IPS DF 4.7 (cell line): ENCODE measurements around the gene COMMD9.
"Not testable (repeated sequence)": the region's sequence is repeated elsewhere in the genome, so short reads cannot be mapped to it uniquely, and the experiment has no call there.

Experiments
- DNase-seq: peaks from one replicate; pipeline ENCODE4 v3.0.0-alpha.2; 2013; ENCODE audit warnings: low spot score; ENCODE audit errors: extremely low read depth

COMMD9 gene

GRCh38 chr11:36289226-36289852, at the start of gene COMMD9:
COMMD9 (minus strand) TSS chr11:36289424; CDS start chr11:36289412, 12 bp downstream.
- DNase-seq: peak; percentile 92

GRCh38 chr11:36333897-36334296, 44.7 kb upstream of the COMMD9 start:
- peak; percentile 72 for DNase-seq

GRCh38 chr11:36333468-36333867, 44.2 kb upstream of the COMMD9 start:
- no peak for DNase-seq

- no peak for DNase-seq
Observed at GRCh38 chr11:36330411-36330810, 41.2 kb upstream of the COMMD9 start.

GRCh38 chr11:36328966-36329673, 39.9 kb upstream of the COMMD9 start:
- DNase-seq: no peak

- DNase-seq: peak; percentile 33
Observed at GRCh38 chr11:36326524-36327419, 37.5 kb upstream of the COMMD9 start.

- not testable (repeated sequence) for DNase-seq
Observed at GRCh38 chr11:36325403-36325802, 36.2 kb upstream of the COMMD9 start.

GRCh38 chr11:36324956-36325355, 35.7 kb upstream of the COMMD9 start:
- not testable (repeated sequence) for DNase-seq

GRCh38 chr11:36317992-36318391, 28.8 kb upstream of the COMMD9 start:
- no peak for DNase-seq

GRCh38 chr11:36316049-36316448, 26.8 kb upstream of the COMMD9 start:
- no peak for DNase-seq

- no peak for DNase-seq
Observed at GRCh38 chr11:36314434-36314767, 25.2 kb upstream of the COMMD9 start.

- no peak for DNase-seq
Observed at GRCh38 chr11:36313750-36314433, 24.7 kb upstream of the COMMD9 start.

GRCh38 chr11:36312611-36313472, 23.6 kb upstream of the COMMD9 start:
- no peak for DNase-seq

- DNase-seq: no peak
Observed at GRCh38 chr11:36311926-36312595, 22.8 kb upstream of the COMMD9 start.

- DNase-seq: no peak
Observed at GRCh38 chr11:36309779-36310178, 20.6 kb upstream of the COMMD9 start.

GRCh38 chr11:36308577-36308976, 19.4 kb upstream of the COMMD9 start:
- DNase-seq: no peak

GRCh38 chr11:36306888-36307287, 17.7 kb upstream of the COMMD9 start:
- DNase-seq: no peak

- no peak for DNase-seq
Observed at GRCh38 chr11:36305047-36305446, 15.8 kb upstream of the COMMD9 start.

GRCh38 chr11:36304351-36304750, 15.1 kb upstream of the COMMD9 start:
- no peak for DNase-seq

GRCh38 chr11:36300650-36301049, 11.4 kb upstream of the COMMD9 start:
- DNase-seq: no peak
